A673 (cell line): ENCODE results near the gene DCAF17.

Experiments
- CTCF ChIP-seq: fragments of 300-800, 200-600 bp; sonication (generic); conservative IDR thresholded peaks from 2 replicates; pipeline ENCODE4 v1.5.1; 2017; ENCODE audit warnings: low read depth, mild to moderate bottlenecking, antibody characterized with exemption, low read length, moderate library complexity, mixed read lengths
- EZH2 ChIP-seq: fragments of 200-600 bp; sonication (generic); IDR thresholded peaks from 2 replicates; pipeline ENCODE4 v1.6.1; 2017; ENCODE audit warnings: borderline replicate concordance, low read depth, mild to moderate bottlenecking, mixed read lengths, antibody characterized with exemption, low read length; ENCODE audit not compliant: poor library complexity, severe bottlenecking

- no peak for TF ChIP-seq CTCF
- no peak for TF ChIP-seq EZH2
These were observed 35.1 kb downstream of the DCAF17 start for GRCh38 chr2:171469176-171469575.
